NT2/D1 (cell line): ENCODE measurements around the gene CAMTA2.

Experiments used
- DNase-seq: peaks from one replicate; pipeline ENCODE4 v3.0.0-alpha.2; 2011; ENCODE audit warnings: low read depth, low spot score
- H3K27me3 ChIP-seq: 2 replicates; pipeline ENCODE4 v1.6.0; 2011; ENCODE audit warnings: mild to moderate bottlenecking; ENCODE audit not compliant: insufficient read length, insufficient read depth
- H3K36me3 ChIP-seq: 2 replicates; pipeline ENCODE4 v1.6.1; 2011; ENCODE audit warnings: mild to moderate bottlenecking, low read length, mixed read lengths; ENCODE audit not compliant: insufficient read depth, insufficient read length
- H3K4me1 ChIP-seq: 2 replicates; pipeline ENCODE4 v1.5.1; 2011; ENCODE audit not compliant: insufficient read depth, insufficient read length
- H3K4me3 ChIP-seq: 2 replicates; pipeline ENCODE4 v1.5.1; 2011; ENCODE audit warnings: low read depth; ENCODE audit not compliant: insufficient read length
- H3K9ac ChIP-seq: 2 replicates; pipeline ENCODE4 v1.6.0; 2011; ENCODE audit warnings: low read depth; ENCODE audit not compliant: insufficient read length
- H3K9me3 ChIP-seq: 2 replicates; pipeline ENCODE4 v1.5.1; 2011; ENCODE audit warnings: mild to moderate bottlenecking, low read length; ENCODE audit not compliant: insufficient read depth
- SUZ12 ChIP-seq: IDR thresholded peaks from 2 replicates; pipeline ENCODE4 v1.6.1; 2011; ENCODE audit not compliant: insufficient read length, insufficient read depth; ENCODE audit errors: extremely low read depth
- YY1 ChIP-seq: IDR thresholded peaks from 2 replicates; pipeline ENCODE4 v1.6.1; 2011; ENCODE audit not compliant: insufficient read length, insufficient read depth
- ZNF274 ChIP-seq: IDR thresholded peaks from 2 replicates; pipeline ENCODE4 v1.6.1; 2011; ENCODE audit warnings: mild to moderate bottlenecking, low read depth, low read length

The CAMTA2 gene

DNA sequence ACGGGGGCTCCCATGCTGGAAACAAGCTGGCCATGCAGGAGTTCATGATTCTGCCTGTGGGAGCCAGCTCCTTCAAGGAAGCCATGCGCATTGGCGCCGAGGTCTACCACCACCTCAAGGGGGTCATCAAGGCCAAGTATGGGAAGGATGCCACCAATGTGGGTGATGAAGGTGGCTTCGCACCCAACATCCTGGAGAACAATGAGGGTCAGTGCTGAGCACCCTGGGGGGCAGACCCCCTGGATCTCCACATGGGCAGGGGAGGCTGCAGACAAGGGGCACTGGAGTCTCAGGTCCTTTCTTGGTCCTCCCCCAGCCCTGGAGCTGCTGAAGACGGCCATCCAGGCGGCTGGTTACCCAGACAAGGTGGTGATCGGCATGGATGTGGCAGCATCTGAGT, 32.4 kb downstream of the CAMTA2 start:
- H3K27me3 ChIP-seq: no peaks in the 10 kb centered on the region
- TF ChIP-seq SUZ12 (no peak), YY1 (no peak), ZNF274 (no peak)
- peaks cover 38% of the 10 kb centered on the region for H3K36me3 ChIP-seq
- no peak for DNase-seq
- no peak overlapping the region for H3K4me3 ChIP-seq
- peaks cover 7% of the 10 kb centered on the region for H3K4me1 ChIP-seq
- H3K9me3 ChIP-seq: no peaks in the 10 kb centered on the region
- no peak overlapping the region for H3K9ac ChIP-seq

DNA sequence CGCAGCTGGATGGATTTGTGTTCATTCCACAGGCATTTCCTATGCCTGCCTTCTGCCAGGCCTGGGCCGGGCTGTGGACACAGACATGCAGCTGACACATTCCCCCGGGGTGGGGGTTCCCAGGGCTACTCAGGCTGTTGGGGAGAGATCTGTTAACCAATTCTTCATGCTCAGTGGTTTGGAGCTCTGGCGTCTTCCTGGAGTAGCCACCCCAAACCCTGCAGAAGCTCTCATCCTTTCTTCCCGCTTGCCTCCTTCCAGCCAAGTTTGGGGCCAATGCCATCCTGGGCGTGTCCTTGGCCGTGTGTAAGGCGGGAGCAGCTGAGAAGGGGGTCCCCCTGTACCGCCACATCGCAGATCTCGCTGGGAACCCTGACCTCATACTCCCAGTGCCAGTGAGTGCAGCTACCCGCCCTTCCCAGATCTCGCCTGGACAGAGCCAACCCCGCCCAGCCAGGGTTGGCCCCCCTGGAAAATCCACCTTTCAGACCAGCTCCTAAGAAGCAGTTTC, 34.0 kb downstream of the CAMTA2 start:
- no peaks in the 10 kb centered on the region for H3K27me3 ChIP-seq
- H3K9ac ChIP-seq: peak overlapping the region; percentile 50
- DNase-seq: no peak
- H3K4me1 ChIP-seq: peaks cover 7% of the 10 kb centered on the region
- no peaks in the 10 kb centered on the region for H3K9me3 ChIP-seq
- TF ChIP-seq SUZ12 (no peak), ZNF274 (no peak), YY1 (no peak)
- H3K36me3 ChIP-seq: peaks cover 26% of the 10 kb centered on the region
- no peak overlapping the region for H3K4me3 ChIP-seq

DNA sequence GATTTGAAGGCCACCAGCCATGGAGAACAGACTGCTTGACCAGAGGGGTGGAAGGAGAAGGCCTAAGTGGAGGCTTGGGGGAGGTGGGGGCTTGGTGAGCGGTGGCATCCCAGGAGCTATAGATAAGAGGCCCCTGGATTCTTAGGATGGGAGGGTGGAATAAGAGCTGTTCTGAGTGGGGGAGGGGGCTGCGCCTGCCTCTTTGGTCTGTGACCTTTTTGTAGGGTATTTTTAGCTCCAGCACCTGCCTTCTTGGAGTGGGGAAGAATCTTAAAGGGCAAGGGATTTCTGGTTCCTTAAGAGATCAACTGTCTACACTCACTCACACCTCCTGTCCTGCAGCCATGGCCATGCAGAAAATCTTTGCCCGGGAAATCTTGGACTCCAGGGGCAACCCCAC, 36.0 kb downstream of the CAMTA2 start:
- TF ChIP-seq SUZ12 (no peak), ZNF274 (no peak), YY1 (no peak)
- Histone ChIP-seq H3K4me1 (peaks cover 5% of the 10 kb centered on the region), H3K27me3 (no peaks in the 10 kb centered on the region), H3K9ac (peak overlapping the region; percentile 93), H3K36me3 (peaks cover 31% of the 10 kb centered on the region), H3K4me3 (peak overlapping the region; percentile 70), H3K9me3 (no peaks in the 10 kb centered on the region)
- no peak for DNase-seq

DNA sequence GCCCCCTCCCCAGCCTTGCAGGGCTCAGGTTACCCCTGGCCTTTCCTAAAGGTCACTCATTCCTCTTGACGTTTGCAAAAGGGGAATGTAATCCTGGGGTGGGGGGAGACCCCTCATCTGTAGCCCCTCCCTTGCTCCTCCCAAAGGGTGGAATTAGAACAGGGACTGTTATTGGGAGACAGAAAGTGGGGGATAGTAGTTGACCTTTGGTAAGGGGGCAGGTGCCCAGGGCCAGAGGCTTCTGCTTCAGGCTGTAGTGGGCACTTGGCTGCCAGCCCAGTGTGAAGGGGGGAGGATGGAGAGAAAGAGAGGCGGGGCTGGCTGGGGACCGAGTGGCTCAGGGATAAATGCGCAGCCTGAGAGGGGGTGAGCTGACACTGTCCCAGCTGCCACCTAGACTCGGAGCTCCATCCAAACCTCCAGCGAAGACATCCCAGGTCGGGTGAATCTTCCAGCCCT, 36.7 kb downstream of the CAMTA2 start, which contains the start of gene ENO3:
TSS of gene ENO3 (plus strand) at position 374 of the 459 bp plus-strand sequence. CDS start 711 bp downstream, outside the sequence.
- peak within 1 kb of the TSS; percentile 70 for H3K4me3 ChIP-seq
- H3K36me3 ChIP-seq: peaks cover 32% of the 10 kb centered on the region
- DNase-seq: no peak
- H3K4me1 ChIP-seq: peaks cover 5% of the 10 kb centered on the region
- TF ChIP-seq SUZ12 (no peak), ZNF274 (no peak), YY1 (no peak)
- no peaks in the 10 kb centered on the region for H3K27me3 ChIP-seq
- H3K9ac ChIP-seq: peak within 1 kb of the TSS; percentile 93
- no peaks in the 10 kb centered on the region for H3K9me3 ChIP-seq

DNA sequence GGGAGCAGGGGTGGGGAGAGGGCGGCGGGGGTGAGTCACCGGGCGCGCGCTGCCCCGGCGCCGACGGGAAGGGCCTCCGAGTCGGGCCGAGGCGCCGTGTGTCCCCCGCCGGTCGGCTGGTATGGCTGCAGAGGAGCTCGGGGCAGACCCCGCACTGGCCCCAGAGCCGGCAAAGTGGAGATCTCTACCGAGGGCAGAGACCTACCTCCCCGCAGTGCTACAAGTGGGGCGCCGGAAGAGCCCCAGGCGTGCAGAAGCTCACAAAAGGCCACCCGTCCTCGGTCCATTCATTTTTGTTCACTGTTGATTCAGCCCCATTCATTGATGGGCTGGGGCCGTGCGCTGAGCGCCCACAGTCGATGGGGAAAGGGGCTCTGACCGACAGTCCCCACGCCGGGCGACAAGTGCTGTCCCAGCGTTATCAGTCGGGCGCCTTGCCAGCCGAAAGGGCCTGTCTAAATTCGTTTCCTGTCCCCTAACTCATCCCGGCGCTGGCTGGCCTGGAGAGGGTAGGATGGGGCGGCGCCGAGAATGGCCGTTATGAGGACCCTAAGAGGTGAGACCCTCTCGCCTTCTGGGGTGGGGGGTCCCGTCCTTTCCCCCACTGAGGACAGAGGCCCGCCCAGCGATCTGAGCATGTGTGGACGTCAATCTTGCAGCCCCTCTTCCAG, 37.3 kb downstream of the CAMTA2 start:
- peaks cover 5% of the 10 kb centered on the region for H3K4me1 ChIP-seq
- no peak for TF ChIP-seq SUZ12
- no peak for TF ChIP-seq ZNF274
- no peak for TF ChIP-seq YY1
- no peaks in the 10 kb centered on the region for H3K9me3 ChIP-seq
- DNase-seq: no peak
- H3K9ac ChIP-seq: peak overlapping the region; percentile 93
- H3K36me3 ChIP-seq: peaks cover 32% of the 10 kb centered on the region
- peak overlapping the region; percentile 70 for H3K4me3 ChIP-seq
- no peaks in the 10 kb centered on the region for H3K27me3 ChIP-seq

DNA sequence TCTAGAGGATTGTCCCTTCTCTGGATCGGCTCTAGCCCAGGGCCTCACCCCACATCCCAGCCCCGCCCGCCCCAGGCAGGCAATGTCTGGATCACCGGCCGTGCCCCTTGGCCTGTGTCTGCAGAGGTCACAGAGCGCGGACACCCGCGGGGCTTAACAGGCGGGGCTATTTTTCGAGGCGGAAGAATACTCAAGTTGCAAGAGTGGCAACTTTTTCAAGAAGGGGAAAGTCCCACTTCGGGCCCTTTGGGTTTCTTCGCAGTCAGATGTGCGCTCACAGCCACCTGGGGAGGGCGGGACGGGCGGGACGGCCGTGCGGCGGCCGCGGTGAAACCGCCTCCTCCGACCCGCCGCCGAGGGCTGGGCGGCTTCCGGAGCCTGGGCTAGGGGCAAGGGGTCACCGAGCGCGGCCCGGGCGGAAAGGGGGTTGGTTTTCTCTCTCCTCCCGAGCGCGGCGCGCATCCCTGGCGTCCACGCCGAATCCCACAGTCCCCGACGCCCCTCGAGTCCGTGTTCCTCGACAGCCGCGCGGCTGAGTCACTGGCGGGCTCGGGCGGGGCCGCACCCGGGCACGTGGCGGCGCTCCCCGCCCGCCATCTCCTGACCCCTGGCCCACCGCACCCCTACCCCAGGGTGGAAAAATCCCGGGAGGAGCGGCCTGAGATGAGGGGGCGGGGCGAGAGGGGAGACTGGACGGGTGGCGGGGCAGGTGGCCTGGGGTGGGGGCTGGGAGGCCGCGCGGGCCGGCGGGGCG, 38.0 kb downstream of the CAMTA2 start:
- peak overlapping the region; percentile 95 for H3K9ac ChIP-seq
- TF ChIP-seq SUZ12: no peak
- TF ChIP-seq ZNF274: no peak
- TF ChIP-seq YY1: no peak
- no peaks in the 10 kb centered on the region for H3K27me3 ChIP-seq
- no peaks in the 10 kb centered on the region for H3K9me3 ChIP-seq
- peaks cover 36% of the 10 kb centered on the region for H3K36me3 ChIP-seq
- H3K4me1 ChIP-seq: peaks cover 5% of the 10 kb centered on the region
- H3K4me3 ChIP-seq: peak overlapping the region; percentile 97
- no peak for DNase-seq

DNA sequence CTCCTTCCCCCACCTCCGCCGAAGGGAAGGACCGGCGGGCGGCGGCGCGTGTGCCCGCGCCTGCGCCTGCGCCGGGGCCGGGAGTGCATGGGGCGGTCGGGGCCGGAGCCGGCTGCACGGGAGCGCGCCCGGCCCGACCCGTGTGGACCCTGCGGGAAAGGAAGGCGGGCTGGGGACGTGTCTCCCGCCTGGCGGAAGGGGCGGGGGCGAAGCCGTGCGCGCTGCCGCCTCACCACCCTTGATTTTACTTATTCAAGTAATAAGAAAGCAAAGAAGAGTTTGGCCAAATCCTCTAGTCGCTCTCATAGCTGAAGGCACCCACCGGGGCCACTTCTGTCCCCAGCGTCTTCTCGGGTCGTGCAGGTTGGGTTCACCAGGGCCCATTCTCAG, 38.5 kb downstream of the CAMTA2 start:
- Histone ChIP-seq H3K36me3 (peaks cover 41% of the 10 kb centered on the region), H3K4me1 (peaks cover 5% of the 10 kb centered on the region), H3K9me3 (no peaks in the 10 kb centered on the region), H3K27me3 (no peaks in the 10 kb centered on the region), H3K4me3 (peak overlapping the region; percentile 97), H3K9ac (peak overlapping the region; percentile 95)
- peak; percentile 66 for DNase-seq
- TF ChIP-seq SUZ12: no peak
- TF ChIP-seq YY1: no peak
- TF ChIP-seq ZNF274: no peak
